ENCODE data around the gene SORCS1. TPM values are rescaled to one million over a fixed set of nuclear protein-coding genes. Genes with fewer than 3 reads are reported as not detected.

The SORCS1 gene
- total RNA-seq, 2 experiments from 2014 or later = not detected

DNA sequence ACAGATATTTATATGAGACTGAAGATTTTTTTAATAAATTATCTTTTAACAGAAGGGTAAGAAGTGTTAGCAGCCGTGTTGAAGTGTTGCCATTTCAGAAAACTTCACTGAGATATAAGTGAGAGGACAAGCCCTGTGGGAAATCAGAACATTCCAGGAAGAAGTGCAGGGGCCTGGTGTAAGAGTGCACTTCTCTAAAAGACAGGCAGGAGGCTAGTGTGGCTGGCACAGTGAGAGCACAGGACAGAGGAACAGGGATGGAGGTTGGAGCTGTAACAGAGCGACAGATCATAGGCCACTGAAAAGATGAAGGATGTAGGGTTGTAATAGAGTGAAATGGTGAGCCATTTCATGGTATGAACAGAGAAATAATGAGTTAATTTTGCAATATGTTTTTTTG is 608.9 kb downstream of the SORCS1 start:
- Mint-ChIP-seq H3K4me3 (no peak overlapping the region), H3K4me1 (ENCODE audit: low read depth) (no peaks in the 10 kb centered on the region), H3K9me3 (no peaks in the 10 kb centered on the region), H3K27ac (no peak overlapping the region), H3K36me3 (ENCODE audit: low read depth) (no peaks in the 10 kb centered on the region), H3K27me3 (no peaks in the 10 kb centered on the region)
- intact Hi-C loops (cut with DNase I, micrococcal nuclease) = no loop called here
- POLR2A ChIA-PET = no interaction called here
- DNase-seq (no peak), ATAC-seq (ENCODE audit: poor library complexity) (no peak)
- H3K27ac ChIP-seq (ENCODE audit: low read depth in 1 of 2, low read length in 2 of 2) = no peak overlapping the region
- H3K36me3 ChIP-seq (ENCODE audit: insufficient read depth, low read length) = no peaks in the 10 kb centered on the region
- no peak overlapping the region for H3K4me3 ChIP-seq (ENCODE audit: low read length)
- no peaks in the 10 kb centered on the region for H3K27me3 ChIP-seq (ENCODE audit: control insufficient read depth in 1 of 2, insufficient read depth in 2 of 2, low read length in 2 of 2)
- H3K4me1 ChIP-seq (ENCODE audit: insufficient read depth, low read length) = no peaks in the 10 kb centered on the region
- TF ChIP-seq, protein P1, sequence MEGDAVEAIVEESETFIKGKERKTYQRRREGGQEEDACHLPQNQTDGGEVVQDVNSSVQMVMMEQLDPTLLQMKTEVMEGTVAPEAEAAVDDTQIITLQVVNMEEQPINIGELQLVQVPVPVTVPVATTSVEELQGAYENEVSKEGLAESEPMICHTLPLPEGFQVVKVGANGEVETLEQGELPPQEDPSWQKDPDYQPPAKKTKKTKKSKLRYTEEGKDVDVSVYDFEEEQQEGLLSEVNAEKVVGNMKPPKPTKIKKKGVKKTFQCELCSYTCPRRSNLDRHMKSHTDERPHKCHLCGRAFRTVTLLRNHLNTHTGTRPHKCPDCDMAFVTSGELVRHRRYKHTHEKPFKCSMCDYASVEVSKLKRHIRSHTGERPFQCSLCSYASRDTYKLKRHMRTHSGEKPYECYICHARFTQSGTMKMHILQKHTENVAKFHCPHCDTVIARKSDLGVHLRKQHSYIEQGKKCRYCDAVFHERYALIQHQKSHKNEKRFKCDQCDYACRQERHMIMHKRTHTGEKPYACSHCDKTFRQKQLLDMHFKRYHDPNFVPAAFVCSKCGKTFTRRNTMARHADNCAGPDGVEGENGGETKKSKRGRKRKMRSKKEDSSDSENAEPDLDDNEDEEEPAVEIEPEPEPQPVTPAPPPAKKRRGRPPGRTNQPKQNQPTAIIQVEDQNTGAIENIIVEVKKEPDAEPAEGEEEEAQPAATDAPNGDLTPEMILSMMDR (IDR thresholded peaks at IDR 0.05) = no peak
- peaks cover 0 to 8% of the 10 kb centered on the region in 2 experiments for H3K9me3 ChIP-seq (ENCODE audit: control insufficient read depth in 1 of 2, insufficient read depth in 1 of 2, low read length in 2 of 2)
- CTCF ChIA-PET = no interaction called here

DNA sequence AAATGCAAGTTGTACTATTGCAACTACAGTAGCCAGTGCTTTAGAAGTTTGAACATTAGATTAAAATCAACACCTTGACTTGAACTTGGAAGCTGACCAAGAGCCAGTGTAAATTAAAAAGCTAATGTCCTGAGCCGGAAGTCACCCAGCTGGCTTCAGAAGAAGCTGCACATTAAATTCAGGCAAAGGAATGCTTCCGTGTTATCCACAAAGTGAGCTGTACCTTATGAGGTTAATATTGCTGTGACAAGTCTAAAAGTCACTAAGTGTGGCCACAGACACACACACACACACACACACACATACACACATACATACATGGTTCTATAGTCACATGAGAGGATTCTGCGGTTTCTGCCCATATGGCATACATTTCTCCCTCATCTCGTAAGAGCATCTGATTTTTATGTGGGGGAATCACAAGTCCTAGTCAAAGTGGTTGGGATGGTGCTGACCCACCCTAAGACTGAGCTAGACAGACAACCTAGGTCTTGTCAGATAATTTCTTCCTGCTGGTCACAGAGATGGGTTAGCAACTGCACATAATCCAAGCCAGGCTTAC is 612.9 kb downstream of the SORCS1 start:
- Mint-ChIP-seq H3K4me3 (no peak overlapping the region), H3K4me1 (ENCODE audit: low read depth) (no peaks in the 10 kb centered on the region), H3K27ac (no peak overlapping the region), H3K27me3 (no peaks in the 10 kb centered on the region), H3K36me3 (ENCODE audit: low read depth) (no peaks in the 10 kb centered on the region), H3K9me3 (peaks cover 5% of the 10 kb centered on the region)
- H3K4me1 ChIP-seq (ENCODE audit: insufficient read depth, low read length) = no peaks in the 10 kb centered on the region
- ATAC-seq (ENCODE audit: poor library complexity) (no peak), DNase-seq (no peak)
- H3K36me3 ChIP-seq (ENCODE audit: insufficient read depth, low read length) = no peaks in the 10 kb centered on the region
- TF ChIP-seq, protein P1 (IDR thresholded peaks at IDR 0.05) = no peak
- no peak overlapping the region for H3K4me3 ChIP-seq (ENCODE audit: low read length)
- CTCF ChIA-PET = no interaction called here
- peaks cover 0 to 4% of the 10 kb centered on the region in 2 experiments for H3K9me3 ChIP-seq (ENCODE audit: control insufficient read depth in 1 of 2, insufficient read depth in 1 of 2, low read length in 2 of 2)
- H3K27me3 ChIP-seq (ENCODE audit: control insufficient read depth in 1 of 2, insufficient read depth in 2 of 2, low read length in 2 of 2) = no peaks in the 10 kb centered on the region
- POLR2A ChIA-PET = no interaction called here
- intact Hi-C loops (cut with DNase I, micrococcal nuclease) = no loop called here
- H3K27ac ChIP-seq (ENCODE audit: low read depth in 1 of 2, low read length in 2 of 2) = no peak overlapping the region

DNA sequence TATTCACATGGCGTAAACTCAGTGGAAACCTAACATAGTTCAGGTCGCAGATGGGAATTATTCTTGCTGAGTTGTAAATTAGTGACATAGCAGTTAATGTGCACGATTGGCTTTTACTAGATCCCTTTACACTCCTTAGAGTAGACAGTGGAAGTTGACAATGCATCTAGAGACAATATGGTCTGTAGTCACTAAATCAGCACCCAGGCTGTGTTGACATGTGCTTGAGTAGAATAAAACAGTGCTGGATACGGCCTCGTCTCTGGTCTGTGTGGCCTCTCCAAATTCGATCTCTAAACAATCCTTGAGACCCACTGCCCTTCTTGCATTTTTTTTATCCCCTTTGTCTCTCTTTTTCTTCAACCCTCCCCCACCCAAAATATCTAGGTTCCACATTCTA is 615.7 kb downstream of the SORCS1 start:
- no peaks in the 10 kb centered on the region for H3K27me3 Mint-ChIP-seq
- no peaks in the 10 kb centered on the region for H3K36me3 ChIP-seq (ENCODE audit: insufficient read depth, low read length)
- TF ChIP-seq, protein P1 (IDR thresholded peaks at IDR 0.05) = no peak
- peaks cover 0 to 8% of the 10 kb centered on the region in 2 experiments for H3K9me3 ChIP-seq (ENCODE audit: control insufficient read depth in 1 of 2, insufficient read depth in 1 of 2, low read length in 2 of 2)
- no peak for ATAC-seq (ENCODE audit: poor library complexity)
- ChIA-PET CTCF (no interaction called here), POLR2A (no interaction called here)
- H3K9me3 Mint-ChIP-seq = peaks cover 5% of the 10 kb centered on the region
- H3K27me3 ChIP-seq (ENCODE audit: control insufficient read depth in 1 of 2, insufficient read depth in 2 of 2, low read length in 2 of 2) = no peaks in the 10 kb centered on the region
- no peak overlapping the region for H3K27ac Mint-ChIP-seq
- no peaks in the 10 kb centered on the region for H3K36me3 Mint-ChIP-seq (ENCODE audit: low read depth)
- no peaks in the 10 kb centered on the region for H3K4me1 ChIP-seq (ENCODE audit: insufficient read depth, low read length)
- no peak for DNase-seq
- intact Hi-C loops (cut with DNase I, micrococcal nuclease) = no loop called here
- H3K4me1 Mint-ChIP-seq (ENCODE audit: low read depth) = no peaks in the 10 kb centered on the region
- no peak overlapping the region for H3K4me3 ChIP-seq (ENCODE audit: low read length)
- H3K4me3 Mint-ChIP-seq = no peak overlapping the region
- H3K27ac ChIP-seq (ENCODE audit: low read depth in 1 of 2, low read length in 2 of 2) = no peak overlapping the region

Data from CD4-positive, alpha-beta T cell (primary cell).